GM21526 (cell line): ENCODE measurements around the gene CROCC2.

Source experiments
- ATAC-seq: cut with Tn5 transposase; IDR thresholded peaks from one replicate; pipeline ENCODE4 v1.9.1; 2021; ENCODE audit warnings: moderate library complexity; ENCODE audit not compliant: unreplicated experiment, low FRiP score

The CROCC2 gene

DNA sequence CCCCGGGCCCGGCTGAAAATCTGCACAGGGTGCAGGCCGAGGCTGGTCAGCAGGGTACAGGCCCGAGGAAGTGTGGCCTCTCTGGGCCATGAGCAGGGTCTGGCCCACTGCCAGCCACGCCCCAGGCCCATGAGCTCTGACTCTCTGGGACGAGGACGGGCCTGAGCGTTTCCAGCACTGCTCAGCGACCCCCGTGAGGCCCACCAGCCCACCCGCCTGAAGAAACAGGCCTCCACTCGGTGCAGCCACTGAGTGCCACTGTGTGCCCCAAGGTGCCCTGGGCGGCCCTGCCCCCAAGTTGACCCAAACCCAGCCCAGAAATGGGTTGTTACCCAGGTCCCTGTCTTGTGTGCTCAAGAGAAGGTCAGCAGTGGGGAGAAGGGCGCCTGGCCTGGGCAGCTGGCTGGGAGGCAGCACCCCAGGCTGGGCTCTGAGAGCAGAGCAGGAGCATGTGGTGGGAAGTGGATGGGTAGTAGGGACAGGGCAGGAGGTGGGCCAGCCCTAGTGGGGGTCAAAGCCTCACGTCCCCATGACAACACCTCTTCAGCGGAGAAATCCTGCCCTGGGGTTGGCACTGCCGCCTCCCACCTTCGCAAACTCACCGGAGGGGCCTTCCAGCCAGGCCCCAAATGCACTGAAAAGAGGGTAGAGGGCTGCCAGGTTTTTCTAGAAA lies 90.2 kb downstream of the CROCC2 start:
- ATAC-seq, result no peak

DNA sequence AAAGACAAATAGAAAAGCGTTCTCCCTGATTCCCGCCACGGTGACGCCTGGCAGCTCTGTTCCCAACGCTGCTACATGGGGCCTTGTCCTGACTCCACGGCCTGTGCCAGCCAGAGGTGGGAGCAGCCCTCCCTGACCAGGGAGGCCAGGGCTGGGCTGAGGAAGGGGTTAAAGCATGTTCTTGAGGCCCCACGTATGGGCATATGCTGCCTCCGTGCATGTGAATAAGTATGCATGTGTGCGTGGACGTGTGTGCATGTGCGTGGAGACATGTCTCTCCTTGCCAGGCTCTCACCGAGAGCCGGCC lies 90.7 kb downstream of the CROCC2 start:
- ATAC-seq, result no peak

DNA sequence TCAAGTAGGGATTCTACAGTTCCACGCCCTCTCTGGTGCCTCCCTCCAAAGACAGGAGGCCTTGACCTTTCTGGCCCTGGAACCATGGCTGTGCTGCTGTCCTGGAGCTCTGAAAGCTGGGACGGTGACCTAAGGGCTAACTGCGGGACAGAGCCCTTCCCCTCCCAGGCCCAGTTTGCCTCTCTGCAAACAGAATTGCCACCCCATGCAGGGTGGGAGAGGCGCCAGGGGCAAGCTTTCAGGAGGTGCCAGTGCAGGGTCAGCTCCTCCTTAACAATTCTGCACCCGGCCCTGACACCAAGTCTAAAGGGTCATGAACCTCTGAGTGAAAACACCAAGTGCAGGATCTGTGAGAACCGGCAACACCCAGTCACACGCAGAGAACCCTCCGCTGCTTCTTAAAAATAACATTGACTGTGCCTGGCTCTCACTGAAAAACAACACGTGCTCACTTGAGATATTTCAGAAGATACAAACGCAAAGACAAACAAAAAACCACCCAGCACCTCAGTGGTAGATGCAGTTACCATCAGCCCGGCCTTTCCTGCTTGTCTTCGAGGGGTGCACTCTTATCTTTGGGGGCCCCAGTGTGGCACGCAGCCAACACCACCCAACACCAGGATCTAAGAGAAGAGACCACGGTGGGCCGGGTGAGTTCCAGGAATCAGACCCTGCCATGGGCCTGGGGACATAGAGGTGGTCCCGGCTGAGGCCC lies 91.2 kb downstream of the CROCC2 start:
- ATAC-seq, result no peak

DNA sequence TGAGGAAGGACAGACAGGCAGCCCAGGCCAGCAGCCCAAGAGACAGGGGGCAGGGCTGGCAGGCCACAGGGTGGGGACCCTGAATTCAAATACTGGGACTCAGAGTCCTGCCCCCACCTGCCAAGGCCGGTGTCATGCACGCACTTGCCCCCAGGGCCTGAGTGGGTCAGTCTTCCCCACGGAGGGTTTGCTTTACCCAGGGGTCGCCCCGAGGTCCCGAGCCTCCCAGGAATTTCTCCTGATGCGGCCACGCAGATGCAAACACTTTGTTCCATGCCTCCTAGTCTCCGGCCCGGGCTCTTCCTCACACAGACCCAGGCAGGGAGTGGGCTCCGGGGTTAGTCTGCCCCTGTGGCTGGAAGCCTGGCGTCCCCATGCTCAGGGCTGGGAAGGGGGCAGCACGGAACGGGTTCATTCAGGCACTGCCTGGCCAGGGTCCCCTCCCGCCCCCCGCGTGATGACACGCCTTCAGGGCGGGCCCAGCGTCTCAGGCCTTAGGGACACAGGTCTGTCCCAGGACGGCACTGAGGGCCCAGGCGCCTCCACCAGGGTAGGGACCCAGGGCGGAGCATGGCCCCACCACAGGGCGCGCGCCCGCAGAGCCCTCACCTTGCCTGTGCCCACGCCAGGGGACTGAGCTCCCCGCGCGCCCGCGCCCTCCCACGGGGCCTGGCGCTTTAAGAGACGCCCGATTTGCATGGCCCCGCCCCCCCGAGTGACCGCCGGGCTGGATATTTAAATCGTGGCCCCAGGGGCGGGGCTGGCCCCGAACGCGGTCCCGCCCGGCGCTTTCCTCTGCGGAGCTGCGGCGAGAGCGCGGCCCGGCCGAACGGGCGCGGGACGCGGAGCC lies 91.9 kb downstream of the CROCC2 start, which contains the start of gene SNED1:
Gene SNED1, plus strand, starts transcription at position 763 of the 850 bp plus-strand sequence. CDS start 220 bp downstream, outside the sequence.
- no peak for ATAC-seq

DNA sequence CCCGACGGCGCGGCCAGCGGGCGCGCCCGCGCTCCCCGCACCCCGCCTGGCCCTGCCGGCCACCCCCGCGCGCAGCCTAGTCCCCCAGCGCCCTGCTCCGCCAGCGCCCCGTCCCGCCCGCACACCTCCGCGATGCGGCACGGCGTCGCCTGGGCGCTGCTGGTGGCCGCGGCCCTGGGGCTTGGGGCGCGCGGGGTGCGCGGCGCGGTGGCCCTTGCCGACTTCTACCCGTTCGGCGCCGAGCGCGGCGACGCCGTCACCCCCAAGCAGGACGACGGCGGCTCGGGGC lies 92.5 kb downstream of the CROCC2 start:
- ATAC-seq, result no peak

DNA sequence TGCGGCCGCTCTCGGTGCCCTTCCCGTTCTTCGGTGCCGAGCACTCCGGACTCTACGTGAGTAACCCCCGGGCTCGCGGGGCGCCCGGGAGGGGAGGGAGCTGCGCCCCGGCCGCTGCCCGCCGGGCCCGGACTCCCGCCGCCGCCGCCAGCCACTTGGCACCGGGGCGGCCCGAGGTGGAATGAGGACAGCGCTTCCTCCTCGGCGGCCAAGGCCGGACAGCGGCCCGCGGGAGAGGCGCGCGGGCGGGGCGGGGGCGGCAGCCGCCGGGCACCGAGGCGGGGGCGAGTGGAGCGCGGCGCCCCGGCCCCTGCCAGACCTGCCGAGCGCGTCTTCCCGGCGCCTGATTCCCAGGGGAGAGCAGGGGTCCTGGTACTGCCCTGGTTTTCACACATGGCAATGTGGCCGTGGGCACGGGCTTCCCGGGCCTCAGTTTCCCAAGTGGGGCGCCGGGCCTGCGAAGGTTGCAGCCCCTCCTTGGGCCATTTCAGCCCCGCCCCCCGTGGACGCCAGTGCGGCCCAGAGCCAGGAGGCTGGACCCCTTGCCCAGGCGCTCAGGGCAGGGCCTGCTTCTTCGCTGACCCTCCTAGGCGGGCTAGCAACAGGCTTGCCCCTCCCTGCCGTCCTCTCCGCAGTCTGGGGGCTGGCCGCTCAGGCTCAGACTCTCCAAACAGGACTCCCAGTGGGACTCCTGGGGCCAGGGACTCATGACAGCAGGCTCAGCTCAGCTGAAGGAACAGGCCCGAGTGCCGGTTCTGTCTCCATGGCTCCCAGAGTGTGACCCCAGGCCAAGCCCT lies 93.1 kb downstream of the CROCC2 start:
- ATAC-seq, result no peak

DNA sequence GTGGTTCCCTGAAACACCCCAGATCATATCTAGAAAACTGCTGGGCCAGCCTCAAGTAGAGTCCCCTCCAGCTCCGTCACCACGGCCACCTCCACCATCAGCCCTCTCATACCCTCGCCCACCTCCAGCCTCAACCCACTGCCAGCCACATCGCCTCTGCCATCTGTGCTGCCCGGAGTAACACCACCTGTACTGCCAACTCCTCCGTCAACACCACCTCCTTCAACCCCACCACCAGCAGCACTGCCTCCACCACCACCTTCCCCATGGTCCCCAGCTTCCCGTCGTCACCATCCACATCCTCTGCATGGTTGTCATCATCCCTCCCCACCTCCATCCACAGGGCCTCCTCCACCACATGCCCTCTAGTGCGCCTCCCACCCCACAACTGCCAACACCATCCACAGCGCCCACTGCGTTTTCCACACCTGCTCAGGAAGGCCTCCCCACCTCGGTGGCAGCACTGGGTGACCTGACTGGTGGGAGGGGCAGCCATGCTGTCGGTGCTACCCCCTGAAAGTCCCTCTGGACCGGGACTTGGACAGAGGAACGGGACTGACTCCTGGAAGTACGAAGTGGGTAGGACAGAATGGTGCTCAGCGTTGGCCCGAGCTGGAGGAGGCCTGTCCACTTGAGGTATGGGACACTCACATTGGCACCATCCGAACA lies 93.9 kb downstream of the CROCC2 start:
- no peak for ATAC-seq

DNA sequence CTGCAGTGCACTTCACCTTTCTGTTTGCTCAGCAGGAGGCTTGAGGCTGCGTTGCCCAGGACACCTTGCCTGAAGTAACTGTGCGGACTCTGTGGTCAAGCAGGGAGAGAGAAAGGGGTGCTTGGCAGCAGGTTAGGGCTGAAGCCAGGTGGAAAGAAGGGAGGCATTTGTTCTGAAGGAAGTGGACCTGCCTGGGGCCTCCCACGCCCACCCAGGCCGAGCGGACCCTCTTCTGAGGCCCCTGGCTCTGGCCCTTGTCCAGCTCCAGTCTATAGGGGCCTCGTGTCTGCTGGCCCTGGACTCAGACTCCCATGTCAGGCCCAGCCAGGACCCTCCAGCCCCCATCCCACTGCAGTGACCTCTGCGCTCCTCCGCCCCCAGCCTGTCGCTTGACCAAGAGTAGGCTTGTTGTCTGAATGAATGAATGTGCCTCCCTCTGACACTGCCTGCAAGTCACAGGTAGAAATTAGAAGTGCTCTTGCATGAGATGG lies 94.7 kb downstream of the CROCC2 start:
- ATAC-seq, result no peak

DNA sequence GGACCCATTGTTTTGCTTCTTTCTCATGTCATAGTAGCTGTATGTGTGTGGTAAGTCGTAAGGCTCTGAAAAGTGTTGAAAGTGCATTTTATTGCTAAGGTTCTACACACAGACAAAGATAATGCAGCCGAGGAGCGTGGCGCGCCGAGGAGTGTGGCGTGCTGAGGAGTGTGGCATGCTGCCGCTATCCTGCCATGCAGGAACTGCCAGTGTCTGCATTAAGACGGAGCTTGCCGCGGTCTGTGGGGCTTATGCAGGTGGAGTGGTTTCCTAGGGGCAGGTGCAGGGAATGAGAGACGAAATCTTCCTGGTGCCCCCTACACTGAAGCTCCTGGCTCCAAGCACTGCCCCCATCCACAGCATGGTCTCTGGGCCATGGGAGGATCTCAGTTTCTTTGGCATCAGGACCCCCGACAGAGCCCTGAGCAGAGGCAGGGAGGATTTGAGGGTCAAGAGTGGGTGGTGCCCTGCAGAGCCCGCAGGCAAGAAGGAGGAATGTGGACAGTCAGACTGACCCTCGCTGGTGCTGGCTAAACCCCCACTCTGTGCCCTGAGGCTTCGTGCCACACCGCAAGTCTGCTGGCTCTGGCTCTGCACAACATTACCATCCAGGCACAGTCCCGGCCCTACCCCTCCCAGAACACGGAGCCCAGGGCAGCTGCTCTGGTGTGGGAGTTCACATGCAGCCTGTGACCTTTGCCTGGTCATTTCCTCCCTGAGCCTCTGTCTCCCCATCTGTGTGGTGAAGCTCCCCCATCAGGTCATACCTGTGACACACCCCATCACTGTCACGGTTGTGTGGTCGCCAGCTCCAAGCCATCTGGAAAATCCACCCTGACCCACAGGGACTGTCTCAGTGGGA lies 95.5 kb downstream of the CROCC2 start:
- no peak for ATAC-seq

DNA sequence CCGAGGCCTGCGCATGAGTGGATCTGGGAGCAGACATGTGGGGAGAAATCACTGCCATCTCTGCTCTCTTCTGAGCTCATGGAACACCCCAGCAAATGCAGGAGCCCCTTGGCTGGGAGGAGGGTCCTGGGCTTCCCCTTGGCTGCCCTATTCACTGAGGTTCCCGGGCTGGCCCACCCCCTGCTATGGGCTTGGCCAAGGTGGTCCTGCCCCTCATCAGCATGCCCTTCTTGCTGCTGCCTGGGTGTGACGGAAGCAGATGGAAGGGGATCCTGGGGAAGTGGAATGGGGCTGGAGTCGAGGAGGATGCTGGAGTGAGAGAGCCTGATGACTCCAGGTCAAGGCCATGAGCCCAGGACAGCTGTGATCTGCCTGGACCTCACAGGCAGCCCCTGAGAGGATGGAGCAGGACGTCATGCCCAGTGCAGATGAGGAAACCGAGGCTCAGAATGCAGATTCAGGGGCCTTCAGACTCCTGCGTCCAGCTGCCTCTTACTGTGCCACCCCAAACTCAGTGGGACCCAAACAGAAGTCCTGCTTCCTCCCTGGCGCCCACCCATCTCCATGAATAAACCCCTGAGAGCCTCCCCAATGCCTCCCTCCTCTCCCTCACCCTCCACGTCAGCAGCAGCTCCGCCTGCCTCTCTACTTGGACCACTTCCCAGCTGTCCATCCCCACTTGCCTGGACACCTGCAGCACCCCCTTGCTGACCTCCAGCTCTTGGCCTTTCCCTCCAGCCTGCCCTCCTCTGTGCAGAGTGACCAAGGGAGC lies 96.3 kb downstream of the CROCC2 start:
- no peak for ATAC-seq

DNA sequence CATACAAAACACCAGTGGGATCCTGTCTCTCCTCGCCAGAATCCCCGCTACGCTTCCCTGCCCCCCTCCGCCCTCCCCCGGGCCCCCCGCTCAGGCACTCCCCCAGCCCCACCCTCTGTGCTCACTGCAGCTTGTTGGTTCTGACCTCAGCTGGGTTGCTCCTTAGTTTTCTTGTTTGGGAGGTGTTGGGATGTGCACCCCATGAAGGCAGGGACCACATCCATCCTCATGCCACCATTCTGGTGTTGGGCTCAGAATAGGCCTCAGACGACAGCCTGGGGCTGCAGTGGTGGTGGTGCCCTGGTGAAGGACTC lies 96.9 kb downstream of the CROCC2 start:
- no peak for ATAC-seq

DNA sequence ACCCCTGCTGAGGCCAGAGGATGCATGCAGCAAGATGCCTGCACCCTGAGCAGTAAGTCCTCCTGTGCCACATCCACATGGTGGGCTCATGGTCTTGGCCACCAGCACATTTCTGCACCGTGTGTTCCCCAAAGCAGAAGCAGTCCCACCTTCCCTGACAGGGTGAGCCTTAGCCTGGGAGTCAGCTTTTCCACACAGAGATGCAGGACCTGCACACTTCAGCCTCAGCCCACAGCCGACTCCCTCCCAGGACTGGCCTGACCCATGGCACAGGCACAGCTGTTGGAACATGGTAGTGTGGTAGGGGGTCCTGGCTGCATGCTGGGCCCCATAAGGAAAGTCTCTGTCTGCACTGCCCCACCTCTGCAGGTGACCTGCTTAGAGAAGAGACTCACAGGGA lies 97.2 kb downstream of the CROCC2 start:
- no peak for ATAC-seq

DNA sequence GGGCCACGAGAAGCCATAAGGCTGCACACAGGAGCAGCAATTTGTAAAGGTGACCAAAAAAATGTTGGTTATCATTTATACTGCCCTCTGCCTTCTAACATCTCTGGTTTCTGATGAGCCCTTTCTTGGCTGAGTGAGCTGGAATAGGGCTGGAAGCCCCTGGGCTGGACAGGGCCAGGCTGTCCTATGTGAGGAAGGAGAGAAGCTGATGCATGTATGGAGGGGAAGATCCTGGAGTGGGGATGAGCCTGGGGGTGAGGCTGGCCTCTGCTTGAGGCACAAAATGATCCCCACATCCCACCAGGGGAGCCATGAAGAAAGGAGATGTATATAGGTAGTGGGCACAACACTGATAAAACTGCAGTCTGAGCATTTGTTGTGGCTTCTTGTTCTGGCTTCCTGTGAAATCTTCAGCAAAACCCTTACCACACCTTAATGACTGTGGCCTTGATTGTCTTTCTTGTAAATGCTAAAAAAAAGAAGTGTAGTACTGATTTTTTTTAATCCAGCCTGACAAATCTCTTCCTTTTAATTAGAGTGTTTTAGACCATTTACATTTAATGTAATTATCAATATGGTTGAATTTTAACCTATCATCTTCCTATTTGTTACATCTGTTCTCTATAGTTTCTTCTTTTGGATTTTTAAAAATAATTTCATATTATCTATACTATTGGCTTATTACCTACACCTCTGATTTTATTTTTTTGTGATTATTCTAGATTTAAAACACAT lies 97.9 kb downstream of the CROCC2 start:
- ATAC-seq, result no peak

DNA sequence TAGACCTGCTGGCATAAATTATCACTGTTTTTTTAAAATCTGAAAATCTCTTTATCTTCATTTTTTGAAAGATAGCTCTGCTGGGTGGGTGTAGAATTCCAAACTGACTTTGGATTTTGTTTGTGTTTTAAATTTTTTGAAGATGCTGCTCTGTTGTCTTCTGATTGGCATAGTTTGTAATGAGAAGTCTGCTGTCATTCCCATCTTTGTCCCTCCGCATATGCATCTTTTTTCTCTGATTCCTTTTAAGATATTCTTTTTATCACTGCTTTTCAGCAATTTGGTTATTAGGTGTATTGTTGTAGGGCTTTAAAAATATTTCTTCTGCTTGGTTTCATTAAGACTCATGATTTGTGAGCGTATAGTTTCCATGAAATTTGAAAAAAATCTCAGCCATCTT lies 99.4 kb downstream of the CROCC2 start:
- no peak for ATAC-seq

DNA sequence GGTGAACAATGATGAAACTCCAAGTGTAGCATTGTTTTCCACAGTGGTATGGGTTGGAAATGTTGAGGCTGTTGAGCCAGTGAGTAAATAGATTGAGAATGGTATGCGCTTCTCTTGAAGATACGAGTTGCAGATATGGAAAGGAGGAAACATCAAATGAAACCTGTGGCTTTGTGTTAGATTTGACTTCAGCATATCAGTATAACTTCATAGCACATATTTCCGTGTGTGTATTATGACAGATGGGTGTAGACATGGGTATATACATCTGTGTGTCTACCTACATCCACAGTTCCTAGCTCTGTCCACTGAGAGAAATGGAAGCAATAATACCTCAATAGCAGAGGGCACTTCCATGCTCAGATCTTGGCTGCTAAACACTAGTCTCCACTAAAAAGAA lies 100.3 kb downstream of the CROCC2 start:
- no peak for ATAC-seq

DNA sequence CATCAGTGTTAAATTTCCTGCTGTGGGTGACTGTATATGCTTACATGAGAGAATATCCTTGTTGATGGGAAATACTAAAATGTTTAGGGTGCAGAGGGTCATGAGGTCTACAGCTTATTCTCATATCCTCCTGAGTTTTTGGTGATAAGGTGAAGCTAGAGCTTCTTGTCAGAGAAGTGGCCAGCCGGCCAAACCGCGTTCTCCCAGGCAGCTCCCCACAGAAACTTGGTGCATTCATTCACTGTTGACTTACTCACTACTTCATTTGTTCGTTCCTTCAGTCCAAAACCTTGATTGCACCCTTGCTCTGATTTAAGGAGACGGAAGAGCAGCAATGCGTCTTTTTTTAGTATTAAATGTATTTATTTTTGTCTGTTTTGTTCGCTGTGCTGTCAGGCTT lies 101.0 kb downstream of the CROCC2 start:
- ATAC-seq, result no peak

DNA sequence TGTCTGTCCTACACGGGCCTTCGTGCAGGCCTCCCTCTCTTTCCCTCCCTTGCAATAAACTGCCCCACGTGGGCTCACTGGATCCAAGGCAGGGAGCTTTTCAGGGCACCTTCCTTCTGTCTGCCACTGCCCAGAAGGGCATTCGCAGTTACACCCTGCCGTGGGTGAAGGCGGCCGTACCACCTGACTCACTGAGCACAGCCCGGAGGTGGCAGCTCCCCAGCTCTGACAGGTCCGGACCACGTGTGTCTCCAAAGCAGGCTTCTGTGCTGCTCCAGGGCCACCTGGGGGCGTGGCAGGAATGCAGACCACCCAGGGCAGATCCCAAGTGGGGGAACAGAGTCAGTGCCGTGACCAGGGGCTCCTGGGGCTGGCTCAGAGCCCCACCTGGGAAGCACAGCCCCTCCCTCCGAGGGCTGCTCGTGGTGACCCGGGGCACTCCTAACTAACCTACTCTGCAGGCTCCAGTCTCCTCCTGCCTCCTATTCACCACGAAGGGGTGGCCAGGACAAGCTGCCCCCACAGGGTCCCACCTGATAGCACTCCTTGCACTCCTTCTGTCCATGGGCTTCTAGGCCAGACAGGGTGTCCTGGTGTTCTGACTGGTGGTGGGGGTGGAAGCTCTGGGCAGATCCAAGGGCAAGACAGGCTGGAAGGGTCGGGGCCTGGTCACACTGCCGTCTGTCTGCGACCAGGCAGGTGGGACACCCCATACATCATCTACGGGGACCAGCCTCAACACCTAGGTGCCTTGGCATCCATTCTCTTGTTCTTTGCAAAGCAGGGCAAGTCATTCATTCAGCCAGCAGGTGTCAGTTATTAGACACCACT lies 102.0 kb downstream of the CROCC2 start:
- ATAC-seq, result no peak
